ENCODE measurements around the gene PTPRM.

GRCh38 chr18:7890075-7890474, 323.0 kb downstream of the PTPRM start:
- TF ChIP-seq CTCF (IDR thresholded peaks at IDR 0.05; ENCODE audit: borderline replicate concordance, extremely low read depth, low read length, poor library complexity, severe bottlenecking): no peak
- no peak for TF ChIP-seq EZH2 (IDR thresholded peaks at IDR 0.05; ENCODE audit: borderline replicate concordance, low read depth, low read length, severe bottlenecking)

All from DND-41 (cell line).